Measurements from ENCODE around the gene GRIA1. TPM values are rescaled to one million over a fixed set of nuclear protein-coding genes. Genes with fewer than 3 reads are reported as not detected.

The GRIA1 gene
- total RNA-seq, 1 experiment from 2014 or later = not detected

DNA sequence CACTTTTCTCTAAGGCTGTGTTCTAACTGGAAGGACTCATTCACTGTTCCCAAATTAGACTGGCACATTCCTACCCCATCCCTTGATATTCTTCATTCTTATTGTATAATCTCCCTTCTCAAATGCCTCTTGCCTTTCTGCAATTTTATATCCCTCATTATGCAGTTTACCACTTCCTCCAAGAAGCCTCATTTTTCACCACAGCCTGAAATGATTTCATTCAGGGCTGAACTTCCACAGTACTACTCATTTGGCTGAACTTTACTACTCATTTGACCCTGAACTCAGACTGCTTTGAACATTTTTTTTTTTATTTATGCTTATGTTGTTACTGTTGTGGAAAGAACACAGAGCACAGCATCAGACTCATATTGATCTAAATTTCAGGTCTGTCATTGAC is 32.7 kb downstream of the GRIA1 start:
- H3K79me2 ChIP-seq (ENCODE audit: low read length) = no peaks in the 10 kb centered on the region
- H3K4me2 ChIP-seq (ENCODE audit: low read depth, low read length, poor library complexity, severe bottlenecking) = no peak overlapping the region
- no peak overlapping the region for H2AFZ ChIP-seq (ENCODE audit: low read length)
- H3K4me3 ChIP-seq (ENCODE audit: low read length) = no peak overlapping the region
- H3K27me3 ChIP-seq (ENCODE audit: low read length) = 0 out of 2 replicates have a peak, but pooled peaks cover 2% of the 10 kb centered on the region
- H3K9me2 ChIP-seq (replicated peaks; ENCODE audit: insufficient read depth, low read length) = no peaks in the 10 kb centered on the region
- H3K27ac ChIP-seq (ENCODE audit: low read length) = no peak overlapping the region
- no peaks in the 10 kb centered on the region for H3K36me3 ChIP-seq (ENCODE audit: insufficient read depth, low read length)
- no peaks in the 10 kb centered on the region for H4K20me1 ChIP-seq (ENCODE audit: insufficient read depth, low read depth, low read length)
- no peaks in the 10 kb centered on the region for H3K4me1 ChIP-seq (ENCODE audit: low read length)
- no peak for DNase-seq
- no peaks in the 10 kb centered on the region for H3K9me3 ChIP-seq (ENCODE audit: low read length)
- no peak overlapping the region for H3K9ac ChIP-seq (ENCODE audit: low read length)

DNA sequence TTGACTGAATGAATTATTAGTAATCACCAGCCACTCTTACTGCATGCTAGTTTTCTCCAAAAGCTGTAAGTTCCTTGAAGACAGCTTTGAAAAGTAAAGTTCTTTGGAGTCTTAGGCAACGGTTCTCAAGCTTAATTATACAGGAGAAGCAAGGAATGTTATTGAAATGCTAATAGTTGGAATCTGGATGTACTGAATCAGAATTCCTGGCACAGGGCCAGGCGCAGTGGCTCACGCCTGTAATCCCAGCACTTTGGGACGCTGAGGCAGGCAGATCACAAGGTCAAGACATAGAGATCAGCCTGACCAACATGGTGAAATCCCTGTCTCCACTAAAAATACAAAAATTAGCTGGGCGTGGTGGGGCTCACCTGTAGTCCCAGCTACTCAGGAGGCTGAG is 33.4 kb downstream of the GRIA1 start:
- H3K79me2 ChIP-seq (ENCODE audit: low read length) = no peaks in the 10 kb centered on the region
- no peak for DNase-seq
- no peaks in the 10 kb centered on the region for H4K20me1 ChIP-seq (ENCODE audit: insufficient read depth, low read depth, low read length)
- H3K9ac ChIP-seq (ENCODE audit: low read length) = no peak overlapping the region
- H3K36me3 ChIP-seq (ENCODE audit: insufficient read depth, low read length) = no peaks in the 10 kb centered on the region
- 0 out of 2 replicates have a peak, but pooled peaks cover 2% of the 10 kb centered on the region for H3K27me3 ChIP-seq (ENCODE audit: low read length)
- H3K4me2 ChIP-seq (ENCODE audit: low read depth, low read length, poor library complexity, severe bottlenecking) = no peak overlapping the region
- H3K4me1 ChIP-seq (ENCODE audit: low read length) = no peaks in the 10 kb centered on the region
- no peaks in the 10 kb centered on the region for H3K9me2 ChIP-seq (replicated peaks; ENCODE audit: insufficient read depth, low read length)
- no peak overlapping the region for H2AFZ ChIP-seq (ENCODE audit: low read length)
- no peak overlapping the region for H3K4me3 ChIP-seq (ENCODE audit: low read length)
- no peaks in the 10 kb centered on the region for H3K9me3 ChIP-seq (ENCODE audit: low read length)
- H3K27ac ChIP-seq (ENCODE audit: low read length) = no peak overlapping the region

DNA sequence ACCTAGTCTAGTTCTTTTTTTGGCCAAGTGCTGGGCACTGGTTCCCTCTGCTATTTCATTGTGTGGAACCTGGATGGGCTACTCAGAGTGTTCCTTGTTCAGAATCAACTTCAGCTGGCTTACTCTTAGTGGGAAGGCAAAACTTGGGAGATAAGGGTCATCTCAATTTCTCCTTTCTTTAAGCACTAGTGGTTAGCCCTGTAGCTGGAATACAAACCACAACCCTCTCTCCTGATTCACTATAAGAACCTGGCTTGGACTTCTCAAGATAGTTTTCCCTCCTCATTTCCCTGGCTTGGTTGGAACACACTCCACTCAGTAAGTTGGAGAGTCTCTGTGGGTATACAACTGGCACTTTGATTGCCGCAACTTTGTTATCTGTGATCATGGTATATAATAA is 35.1 kb downstream of the GRIA1 start:
- no peak for DNase-seq
- Histone ChIP-seq H3K4me3 (ENCODE audit: low read length) (no peak overlapping the region), H3K9me2 (replicated peaks; ENCODE audit: insufficient read depth, low read length) (no peaks in the 10 kb centered on the region), H4K20me1 (ENCODE audit: insufficient read depth, low read depth, low read length) (no peaks in the 10 kb centered on the region), H3K9me3 (ENCODE audit: low read length) (no peaks in the 10 kb centered on the region), H3K27me3 (ENCODE audit: low read length) (0 out of 2 replicates have a peak, but pooled peaks cover 2% of the 10 kb centered on the region), H3K4me2 (ENCODE audit: low read depth, low read length, poor library complexity, severe bottlenecking) (no peak overlapping the region), H3K36me3 (ENCODE audit: insufficient read depth, low read length) (no peaks in the 10 kb centered on the region), H3K4me1 (ENCODE audit: low read length) (no peaks in the 10 kb centered on the region), H3K9ac (ENCODE audit: low read length) (no peak overlapping the region), H3K79me2 (ENCODE audit: low read length) (no peaks in the 10 kb centered on the region), H2AFZ (ENCODE audit: low read length) (no peak overlapping the region), H3K27ac (ENCODE audit: low read length) (no peak overlapping the region)

DNA sequence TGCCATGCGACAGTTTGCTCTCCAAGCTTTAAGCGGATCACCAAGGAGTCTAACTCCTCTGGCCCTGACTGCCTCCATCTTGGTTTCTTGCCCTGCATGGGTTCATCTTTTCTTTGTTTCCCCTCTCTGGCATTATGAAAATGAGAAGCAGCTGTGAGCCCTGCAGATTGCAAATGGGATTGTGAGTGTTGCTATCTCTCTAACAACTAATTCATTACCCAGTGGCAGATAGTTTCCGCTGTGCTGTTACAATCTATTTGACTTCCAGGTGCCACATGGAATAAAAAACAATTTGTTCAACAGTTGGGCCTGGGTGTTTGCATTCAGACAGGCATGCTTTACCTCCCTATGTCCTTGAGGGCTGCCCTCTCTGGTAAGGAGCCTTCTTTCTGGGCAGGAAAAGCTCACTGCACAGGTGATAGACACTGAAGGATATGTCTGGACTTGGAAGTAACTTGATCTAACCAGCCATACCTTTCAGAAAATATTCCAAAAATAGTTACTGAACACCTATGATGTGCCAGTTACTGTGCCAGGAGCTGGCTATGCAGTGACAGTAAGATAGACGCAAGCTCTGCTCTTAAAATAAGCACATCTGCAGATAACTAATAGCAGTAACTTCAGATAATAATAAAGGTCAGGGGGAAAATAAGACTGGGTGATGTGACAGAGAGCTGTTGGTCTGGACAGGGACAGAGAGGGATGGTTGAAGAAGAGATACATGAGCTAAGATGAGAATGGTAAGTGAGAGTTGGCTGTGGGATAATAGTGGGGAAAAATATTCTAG is 40.1 kb downstream of the GRIA1 start:
- no peaks in the 10 kb centered on the region for H3K36me3 ChIP-seq (ENCODE audit: insufficient read depth, low read length)
- no peaks in the 10 kb centered on the region for H3K9me2 ChIP-seq (replicated peaks; ENCODE audit: insufficient read depth, low read length)
- no peak overlapping the region for H3K4me2 ChIP-seq (ENCODE audit: low read depth, low read length, poor library complexity, severe bottlenecking)
- no peaks in the 10 kb centered on the region for H3K4me1 ChIP-seq (ENCODE audit: low read length)
- no peaks in the 10 kb centered on the region for H3K27me3 ChIP-seq (ENCODE audit: low read length)
- no peak for DNase-seq
- no peaks in the 10 kb centered on the region for H4K20me1 ChIP-seq (ENCODE audit: insufficient read depth, low read depth, low read length)
- H3K9me3 ChIP-seq (ENCODE audit: low read length) = no peaks in the 10 kb centered on the region
- H2AFZ ChIP-seq (ENCODE audit: low read length) = no peak overlapping the region
- no peak overlapping the region for H3K27ac ChIP-seq (ENCODE audit: low read length)
- no peaks in the 10 kb centered on the region for H3K79me2 ChIP-seq (ENCODE audit: low read length)
- H3K9ac ChIP-seq (ENCODE audit: low read length) = no peak overlapping the region
- H3K4me3 ChIP-seq (ENCODE audit: low read length) = no peak overlapping the region

DNA sequence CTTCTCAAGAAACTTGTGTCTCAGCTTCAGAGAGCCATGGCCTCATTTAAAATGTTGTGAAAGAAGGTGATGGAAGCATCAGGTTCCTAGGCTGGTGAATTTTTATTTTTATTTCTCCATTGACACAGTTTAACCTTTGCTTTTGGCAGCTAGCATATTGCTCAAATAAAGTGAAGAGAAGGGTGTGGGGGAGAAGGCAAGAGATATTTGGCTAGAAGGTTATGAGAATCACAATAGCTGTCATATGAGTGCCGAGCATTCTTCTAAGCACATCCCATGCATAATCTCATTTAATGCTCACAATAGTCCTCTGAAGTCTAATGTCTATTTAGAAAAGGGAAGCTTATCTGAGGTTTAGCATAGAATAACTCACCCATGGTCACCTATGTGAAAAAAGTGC is 43.1 kb downstream of the GRIA1 start:
- no peak for DNase-seq

DNA sequence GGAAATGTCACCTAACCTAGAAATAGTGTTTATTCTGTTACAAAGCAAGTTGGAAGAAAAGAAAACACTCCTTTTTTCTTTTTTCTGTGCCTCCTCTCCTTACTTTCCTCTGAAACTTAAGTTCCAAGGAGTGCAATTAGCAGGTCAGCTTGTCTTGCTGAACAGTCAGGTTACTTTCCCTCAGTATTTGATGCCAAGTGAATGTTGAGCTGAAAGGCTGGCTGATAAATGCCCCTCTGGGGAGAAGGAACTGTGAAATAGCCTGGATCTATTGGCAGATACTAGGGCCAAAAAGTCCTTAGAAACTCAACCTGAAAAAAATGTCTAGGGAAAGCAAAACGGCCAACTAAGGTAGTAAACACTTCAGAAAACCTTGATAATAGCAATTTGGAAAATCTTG is 43.6 kb downstream of the GRIA1 start:
- H3K27me3 ChIP-seq (ENCODE audit: low read length) = no peaks in the 10 kb centered on the region
- H3K9me2 ChIP-seq (replicated peaks; ENCODE audit: insufficient read depth, low read length) = no peaks in the 10 kb centered on the region
- no peak overlapping the region for H2AFZ ChIP-seq (ENCODE audit: low read length)
- H4K20me1 ChIP-seq (ENCODE audit: insufficient read depth, low read depth, low read length) = no peaks in the 10 kb centered on the region
- no peaks in the 10 kb centered on the region for H3K9me3 ChIP-seq (ENCODE audit: low read length)
- no peak overlapping the region for H3K9ac ChIP-seq (ENCODE audit: low read length)
- no peak overlapping the region for H3K27ac ChIP-seq (ENCODE audit: low read length)
- DNase-seq = no peak
- no peak overlapping the region for H3K4me3 ChIP-seq (ENCODE audit: low read length)
- H3K79me2 ChIP-seq (ENCODE audit: low read length) = no peaks in the 10 kb centered on the region
- H3K36me3 ChIP-seq (ENCODE audit: insufficient read depth, low read length) = no peaks in the 10 kb centered on the region
- H3K4me1 ChIP-seq (ENCODE audit: low read length) = no peaks in the 10 kb centered on the region
- H3K4me2 ChIP-seq (ENCODE audit: low read depth, low read length, poor library complexity, severe bottlenecking) = no peak overlapping the region

More for the DNA sequence above, 43.1 kb downstream of the GRIA1 start:
- no peak overlapping the region for H2AFZ ChIP-seq (ENCODE audit: low read length)
- H3K9me3 ChIP-seq (ENCODE audit: low read length) = no peaks in the 10 kb centered on the region
- H3K4me1 ChIP-seq (ENCODE audit: low read length) = no peaks in the 10 kb centered on the region
- H3K27me3 ChIP-seq (ENCODE audit: low read length) = no peaks in the 10 kb centered on the region
- no peaks in the 10 kb centered on the region for H4K20me1 ChIP-seq (ENCODE audit: insufficient read depth, low read depth, low read length)
- H3K4me2 ChIP-seq (ENCODE audit: low read depth, low read length, poor library complexity, severe bottlenecking) = no peak overlapping the region
- H3K36me3 ChIP-seq (ENCODE audit: insufficient read depth, low read length) = no peaks in the 10 kb centered on the region
- no peaks in the 10 kb centered on the region for H3K79me2 ChIP-seq (ENCODE audit: low read length)
- H3K4me3 ChIP-seq (ENCODE audit: low read length) = no peak overlapping the region
- no peaks in the 10 kb centered on the region for H3K9me2 ChIP-seq (replicated peaks; ENCODE audit: insufficient read depth, low read length)
- H3K27ac ChIP-seq (ENCODE audit: low read length) = no peak overlapping the region
- H3K9ac ChIP-seq (ENCODE audit: low read length) = no peak overlapping the region

DNA sequence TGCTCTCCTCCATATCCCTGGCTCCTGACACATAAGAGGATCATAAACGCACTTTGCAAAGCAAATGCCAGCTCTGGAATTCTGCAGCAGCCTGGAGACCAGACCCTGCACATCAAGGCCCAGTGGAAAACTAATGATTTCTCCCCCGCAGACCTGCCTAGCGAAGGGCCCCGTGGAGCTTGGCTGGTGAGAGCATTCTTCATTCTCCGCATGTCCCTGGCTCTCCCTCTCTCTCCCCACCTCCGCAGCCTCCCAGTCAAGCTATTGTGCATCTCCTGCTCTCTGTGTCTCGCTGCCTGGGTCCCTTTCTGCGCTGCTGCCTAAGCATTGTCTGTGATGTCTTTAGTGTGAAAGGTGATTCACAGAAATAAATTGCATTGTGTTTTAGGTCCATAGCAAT is 46.7 kb downstream of the GRIA1 start:
- no peak overlapping the region for H2AFZ ChIP-seq (ENCODE audit: low read length)
- H3K4me2 ChIP-seq (ENCODE audit: low read depth, low read length, poor library complexity, severe bottlenecking) = no peak overlapping the region
- H3K27ac ChIP-seq (ENCODE audit: low read length) = no peak overlapping the region

DNA sequence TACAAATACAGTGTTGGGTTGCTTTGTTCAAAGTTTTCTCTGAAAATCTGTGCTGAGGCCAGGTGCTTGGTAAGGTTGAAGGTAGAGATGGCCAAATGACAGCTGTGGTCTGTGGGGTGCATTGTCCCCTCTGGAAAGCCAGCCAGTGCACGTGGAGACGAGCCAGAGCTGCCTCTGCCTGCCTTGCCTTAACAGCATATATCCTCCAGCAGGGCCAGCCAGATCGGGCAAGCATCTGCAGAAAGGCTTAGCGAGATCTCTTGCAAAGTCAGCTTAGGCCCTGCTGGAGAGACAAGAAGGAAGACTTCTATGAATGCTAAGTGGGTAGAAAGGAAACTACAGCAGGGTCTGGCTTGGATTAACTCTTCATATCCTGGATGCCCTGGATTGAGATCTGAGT is 49.5 kb downstream of the GRIA1 start:
- Histone ChIP-seq H3K27ac (ENCODE audit: low read length) (no peak overlapping the region), H3K4me1 (ENCODE audit: low read length) (no peaks in the 10 kb centered on the region), H3K4me2 (ENCODE audit: low read depth, low read length, poor library complexity, severe bottlenecking) (no peak overlapping the region), H3K79me2 (ENCODE audit: low read length) (no peaks in the 10 kb centered on the region), H3K9me3 (ENCODE audit: low read length) (no peaks in the 10 kb centered on the region), H4K20me1 (ENCODE audit: insufficient read depth, low read depth, low read length) (no peaks in the 10 kb centered on the region), H3K4me3 (ENCODE audit: low read length) (no peak overlapping the region), H3K36me3 (ENCODE audit: insufficient read depth, low read length) (no peaks in the 10 kb centered on the region), H2AFZ (ENCODE audit: low read length) (no peak overlapping the region), H3K9ac (ENCODE audit: low read length) (no peak overlapping the region), H3K9me2 (replicated peaks; ENCODE audit: insufficient read depth, low read length) (no peaks in the 10 kb centered on the region), H3K27me3 (ENCODE audit: low read length) (no peaks in the 10 kb centered on the region)
- DNase-seq = no peak

More for the DNA sequence above, 46.7 kb downstream of the GRIA1 start:
- Histone ChIP-seq H3K36me3 (ENCODE audit: insufficient read depth, low read length) (no peaks in the 10 kb centered on the region), H3K4me3 (ENCODE audit: low read length) (no peak overlapping the region), H3K9me2 (replicated peaks; ENCODE audit: insufficient read depth, low read length) (no peaks in the 10 kb centered on the region), H3K79me2 (ENCODE audit: low read length) (no peaks in the 10 kb centered on the region), H3K9ac (ENCODE audit: low read length) (no peak overlapping the region), H4K20me1 (ENCODE audit: insufficient read depth, low read depth, low read length) (no peaks in the 10 kb centered on the region), H3K9me3 (ENCODE audit: low read length) (no peaks in the 10 kb centered on the region), H3K27me3 (ENCODE audit: low read length) (no peaks in the 10 kb centered on the region), H3K4me1 (ENCODE audit: low read length) (no peaks in the 10 kb centered on the region)
- no peak for DNase-seq

Measured in Karpas-422 (cell line).